HEK293 (cell line): ENCODE results near the gene WASHC4.

Experiments
- TCF7L2 ChIP-seq: IDR thresholded peaks from 2 replicates; pipeline ENCODE4 v1.6.1; 2011; ENCODE audit warnings: low read depth, mild to moderate bottlenecking, inconsistent platforms, low read length, moderate library complexity, borderline replicate concordance
- YY1 ChIP-seq: fragments of 450-650 bp; formaldehyde crosslinking; IDR thresholded peaks from 2 replicates; pipeline ENCODE4 v1.5.1; 2018; ENCODE audit warnings: missing biosample characterization, missing genetic modification characterization
- ZBTB17 ChIP-seq: fragments of 450-650 bp; formaldehyde crosslinking; IDR thresholded peaks from 2 replicates; pipeline ENCODE4 v1.5.1; 2016; ENCODE audit warnings: missing biosample characterization, missing genetic modification characterization
- ZNF121 ChIP-seq: fragments of 450-650 bp; formaldehyde crosslinking; IDR thresholded peaks from 2 replicates; pipeline ENCODE4 v1.5.1; 2016; ENCODE audit warnings: missing biosample characterization, missing genetic modification characterization
- ZNF510 ChIP-seq: fragments of 450-650 bp; formaldehyde crosslinking; IDR thresholded peaks from 2 replicates; pipeline ENCODE4 v1.5.1; 2018; ENCODE audit warnings: mild to moderate bottlenecking, missing genetic modification characterization, missing biosample characterization; ENCODE audit not compliant: insufficient replicate concordance
- ZNF530 ChIP-seq: fragments of 450-650 bp; formaldehyde crosslinking; IDR thresholded peaks from 2 replicates; pipeline ENCODE4 v1.5.1; 2016; ENCODE audit warnings: low read depth, missing biosample characterization, missing genetic modification characterization
- ZSCAN23 ChIP-seq: fragments of 450-650 bp; formaldehyde crosslinking; IDR thresholded peaks from 2 replicates; pipeline ENCODE4 v1.5.1; 2016; ENCODE audit warnings: missing biosample characterization, missing genetic modification characterization
- TF ChIP-seq, protein P1 (sequence below): fragments of 450-650 bp; formaldehyde crosslinking; IDR thresholded peaks from 2 replicates; pipeline ENCODE4 v1.5.1; 2016; ENCODE audit warnings: missing biosample characterization, missing genetic modification characterization
- TF ChIP-seq, protein P2 (sequence below): fragments of 450-650 bp; formaldehyde crosslinking; IDR thresholded peaks from 2 replicates; pipeline ENCODE4 v1.5.1; 2016; ENCODE audit warnings: missing biosample characterization, missing genetic modification characterization

DNA sequence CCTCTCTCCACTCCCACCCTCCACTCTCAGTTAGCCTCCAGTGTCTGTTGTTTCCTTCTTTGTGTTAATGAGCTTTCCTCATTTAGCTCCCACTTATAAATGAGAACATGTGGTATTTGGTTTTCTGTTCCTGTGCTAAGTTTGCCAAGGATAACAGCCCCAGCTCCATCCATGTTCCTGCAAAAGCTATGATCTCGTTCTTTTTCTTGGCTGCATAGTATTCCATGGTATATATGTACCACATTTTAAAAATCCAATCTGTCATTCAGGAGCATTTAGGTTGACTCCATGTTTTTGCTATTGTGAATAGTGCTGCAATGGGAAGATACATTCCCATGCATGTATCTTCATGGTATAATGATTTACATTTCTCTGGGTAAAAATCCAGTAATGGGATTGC, 2.8 kb upstream of the WASHC4 start:
- TF ChIP-seq YY1 (tag by site-specific recombination) (no peak), ZNF121 (tag by site-specific recombination) (no peak), ZNF530 (tag by site-specific recombination) (no peak), ZBTB17 (tag by site-specific recombination) (no peak), ZNF510 (tag by site-specific recombination) (no peak), TCF7L2 (no peak), ZSCAN23 (tag by site-specific recombination) (no peak)
- TF ChIP-seq, protein P1, sequence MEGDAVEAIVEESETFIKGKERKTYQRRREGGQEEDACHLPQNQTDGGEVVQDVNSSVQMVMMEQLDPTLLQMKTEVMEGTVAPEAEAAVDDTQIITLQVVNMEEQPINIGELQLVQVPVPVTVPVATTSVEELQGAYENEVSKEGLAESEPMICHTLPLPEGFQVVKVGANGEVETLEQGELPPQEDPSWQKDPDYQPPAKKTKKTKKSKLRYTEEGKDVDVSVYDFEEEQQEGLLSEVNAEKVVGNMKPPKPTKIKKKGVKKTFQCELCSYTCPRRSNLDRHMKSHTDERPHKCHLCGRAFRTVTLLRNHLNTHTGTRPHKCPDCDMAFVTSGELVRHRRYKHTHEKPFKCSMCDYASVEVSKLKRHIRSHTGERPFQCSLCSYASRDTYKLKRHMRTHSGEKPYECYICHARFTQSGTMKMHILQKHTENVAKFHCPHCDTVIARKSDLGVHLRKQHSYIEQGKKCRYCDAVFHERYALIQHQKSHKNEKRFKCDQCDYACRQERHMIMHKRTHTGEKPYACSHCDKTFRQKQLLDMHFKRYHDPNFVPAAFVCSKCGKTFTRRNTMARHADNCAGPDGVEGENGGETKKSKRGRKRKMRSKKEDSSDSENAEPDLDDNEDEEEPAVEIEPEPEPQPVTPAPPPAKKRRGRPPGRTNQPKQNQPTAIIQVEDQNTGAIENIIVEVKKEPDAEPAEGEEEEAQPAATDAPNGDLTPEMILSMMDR (tag by site-specific recombination) = no peak
- TF ChIP-seq, protein P2, sequence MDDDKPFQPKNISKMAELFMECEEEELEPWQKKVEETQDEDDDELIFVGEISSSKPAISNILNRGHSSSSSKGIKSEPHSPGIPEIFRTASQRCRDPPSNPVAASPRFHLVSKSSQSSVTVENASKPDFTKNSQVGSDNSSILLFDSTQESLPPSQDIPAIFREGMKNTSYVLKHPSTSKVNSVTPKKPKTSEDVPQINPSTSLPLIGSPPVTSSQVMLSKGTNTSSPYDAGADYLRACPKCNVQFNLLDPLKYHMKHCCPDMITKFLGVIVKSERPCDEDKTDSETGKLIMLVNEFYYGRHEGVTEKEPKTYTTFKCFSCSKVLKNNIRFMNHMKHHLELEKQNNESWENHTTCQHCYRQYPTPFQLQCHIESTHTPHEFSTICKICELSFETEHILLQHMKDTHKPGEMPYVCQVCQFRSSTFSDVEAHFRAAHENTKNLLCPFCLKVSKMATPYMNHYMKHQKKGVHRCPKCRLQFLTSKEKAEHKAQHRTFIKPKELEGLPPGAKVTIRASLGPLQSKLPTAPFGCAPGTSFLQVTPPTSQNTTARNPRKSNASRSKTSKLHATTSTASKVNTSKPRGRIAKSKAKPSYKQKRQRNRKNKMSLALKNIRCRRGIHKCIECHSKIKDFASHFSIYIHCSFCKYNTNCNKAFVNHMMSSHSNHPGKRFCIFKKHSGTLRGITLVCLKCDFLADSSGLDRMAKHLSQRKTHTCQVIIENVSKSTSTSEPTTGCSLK (tag by site-specific recombination) = no peak
